Panc1 (cell line): ENCODE measurements around the gene RALB. TPM values are rescaled to one million over a fixed set of nuclear protein-coding genes. Genes with fewer than 3 reads are reported as not detected.
A peak's percentile ranks its signal among the peaks of the same experiment; 100 is the strongest.

ENCODE experiments used
- ATAC-seq: fragments of 200-7000 bp; cut with Tn5 transposase; 2 replicates; pipeline ENCODE4 v1.9.1; 2020; ENCODE audit warnings: mild to moderate bottlenecking, moderate library complexity
- BruUV-seq: library from RNA; stranded (reverse); fragments of 400-500 nt; replicated peaks from 2 replicates; lab custom pipeline; 2021; lab: Mats Ljungman, UMichigan
- CTCF ChIA-PET: fragments of 300-600 bp; sonication (Branson Sonifier 250); formaldehyde crosslinking; loops from one replicate; lab custom pipeline; 2022; ENCODE audit warnings: antibody characterized with exemption; lab: Charles Lee
- POLR2A ChIA-PET: fragments of 300-600 bp; sonication (Branson Sonifier 250); formaldehyde crosslinking; loops from one replicate; lab custom pipeline; 2022; ENCODE audit warnings: antibody characterized with exemption; lab: Charles Lee
- DNase-seq: peaks from one replicate; pipeline ENCODE4 v3.0.0-alpha.2; 2010; ENCODE audit warnings: low read depth, low spot score
- H3K27ac ChIP-seq: 2 replicates; pipeline ENCODE4 v1.5.1; 2011; ENCODE audit warnings: mild to moderate bottlenecking, low read length, inconsistent platforms
- H3K27me3 ChIP-seq: fragments of 200-500 bp; sonication (Bioruptor generic); 2 replicates; pipeline ENCODE4 v1.6.0; 2014; ENCODE audit warnings: low read length, inconsistent platforms; ENCODE audit not compliant: control insufficient read depth, insufficient read depth
- H3K36me3 ChIP-seq: fragments of 200-500 bp; sonication (Bioruptor generic); 2 replicates; pipeline ENCODE4 v1.5.1; 2014; ENCODE audit warnings: inconsistent platforms, mild to moderate bottlenecking, low read length, moderate library complexity; ENCODE audit not compliant: control insufficient read depth, insufficient read depth
- H3K4me1 ChIP-seq: 2 replicates; pipeline ENCODE4 v1.5.1; 2011; ENCODE audit warnings: inconsistent platforms, mild to moderate bottlenecking, low read length, moderate library complexity; ENCODE audit not compliant: control insufficient read depth, insufficient read depth
- H3K4me3 ChIP-seq, 2 experiments: 2 replicates each; pipeline ENCODE4 v1.5.1; 2011 to 2012; ENCODE audit warnings: low read depth in 2 of 2, low read length in 2 of 2, mild to moderate bottlenecking in 2 of 2, inconsistent platforms in 1 of 2, moderate library complexity in 1 of 2
- H3K9me3 ChIP-seq: fragments of 200-500 bp; sonication (Bioruptor generic); 2 replicates; pipeline ENCODE4 v1.5.1; 2014; ENCODE audit warnings: low read depth, mild to moderate bottlenecking, inconsistent platforms, low read length, moderate library complexity; ENCODE audit not compliant: control insufficient read depth, insufficient read depth
- POLR2AphosphoS5 ChIP-seq: IDR thresholded peaks from 2 replicates; pipeline ENCODE4 v1.6.1; 2012; ENCODE audit warnings: mild to moderate bottlenecking, low read depth, low read length, moderate library complexity
- SIN3A ChIP-seq: IDR thresholded peaks from 2 replicates; pipeline ENCODE4 v1.6.1; 2012; ENCODE audit warnings: low read depth, mild to moderate bottlenecking, low read length, moderate library complexity, borderline replicate concordance; ENCODE audit not compliant: insufficient read depth
- TCF7L2 ChIP-seq: IDR thresholded peaks from 2 replicates; pipeline ENCODE4 v1.6.1; 2011; ENCODE audit warnings: mild to moderate bottlenecking, low read depth, low read length, inconsistent platforms
- in situ Hi-C: cut with HindIII; loops from 2 replicates; pipeline ENCODE4 v1.10.0; 2016; ENCODE audit warnings: low sequenced_read_pairs, low pct_unique_long_range_greater_than_20kb
- intact Hi-C: fragments of 100-400 bp; cut with micrococcal nuclease; formaldehyde crosslinking; loops from one replicate; pipeline ENCODE4 v1.10.0; 2022; ENCODE audit not compliant: unreplicated experiment
- total RNA-seq: library from RNA; stranded (reverse); gene quantifications from one replicate; pipeline ENCODE4 v1.2.1, GENCODE V29; 2021; ENCODE audit not compliant: unreplicated experiment
- TF ChIP-seq, protein P1 (sequence below), 2 experiments: IDR thresholded peaks; 2 replicates each; pipeline ENCODE4 v1.6.1; 2011 to 2012; ENCODE audit warnings: low read depth in 2 of 2, control low read depth in 1 of 2, low read length in 1 of 2, mild to moderate bottlenecking in 1 of 2, moderate library complexity in 1 of 2; ENCODE audit not compliant: insufficient read depth in 1 of 2
- TF ChIP-seq, protein P2 (sequence below): fragments of 450-650 bp; IDR thresholded peaks from 2 replicates; pipeline ENCODE4 v1.5.1; 2017; ENCODE audit warnings: mild to moderate bottlenecking

Gene RALB
- total RNA-seq, 1 experiment from 2014 or later: 47.8 TPM

DNA sequence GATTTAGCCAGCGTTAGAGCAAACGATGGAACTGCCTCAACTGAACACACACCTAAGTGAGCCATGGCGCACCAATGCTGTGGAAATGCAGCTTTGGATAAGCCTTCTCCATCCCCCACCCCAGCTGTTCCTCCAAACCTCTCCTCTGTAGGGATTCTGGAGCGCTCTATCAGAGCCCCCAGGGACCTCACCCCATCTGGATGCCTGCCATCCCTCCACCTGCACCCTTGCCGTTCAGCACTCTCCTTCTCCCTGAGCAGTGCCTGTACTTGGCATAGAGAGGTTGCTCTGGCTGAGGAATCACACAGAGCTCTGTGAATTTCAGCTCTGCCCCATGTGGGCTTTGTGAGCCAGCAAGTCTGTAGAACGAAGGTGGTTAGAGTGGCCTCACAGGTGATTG lies 50.5 kb downstream of the RALB start:
- no peaks in the 10 kb centered on the region for H3K4me1 ChIP-seq
- ChIA-PET POLR2A (no interaction called here), CTCF (no interaction called here)
- in situ Hi-C loops: no loop called here
- DNase-seq: no peak
- H3K27me3 ChIP-seq: no peaks in the 10 kb centered on the region
- no peak overlapping the region for H3K27ac ChIP-seq
- H3K4me3 ChIP-seq: no peak overlapping the region
- intact Hi-C loops: no loop called here
- ATAC-seq: no peak
- no peaks in the 10 kb centered on the region for H3K36me3 ChIP-seq
- TF ChIP-seq, protein P1, sequence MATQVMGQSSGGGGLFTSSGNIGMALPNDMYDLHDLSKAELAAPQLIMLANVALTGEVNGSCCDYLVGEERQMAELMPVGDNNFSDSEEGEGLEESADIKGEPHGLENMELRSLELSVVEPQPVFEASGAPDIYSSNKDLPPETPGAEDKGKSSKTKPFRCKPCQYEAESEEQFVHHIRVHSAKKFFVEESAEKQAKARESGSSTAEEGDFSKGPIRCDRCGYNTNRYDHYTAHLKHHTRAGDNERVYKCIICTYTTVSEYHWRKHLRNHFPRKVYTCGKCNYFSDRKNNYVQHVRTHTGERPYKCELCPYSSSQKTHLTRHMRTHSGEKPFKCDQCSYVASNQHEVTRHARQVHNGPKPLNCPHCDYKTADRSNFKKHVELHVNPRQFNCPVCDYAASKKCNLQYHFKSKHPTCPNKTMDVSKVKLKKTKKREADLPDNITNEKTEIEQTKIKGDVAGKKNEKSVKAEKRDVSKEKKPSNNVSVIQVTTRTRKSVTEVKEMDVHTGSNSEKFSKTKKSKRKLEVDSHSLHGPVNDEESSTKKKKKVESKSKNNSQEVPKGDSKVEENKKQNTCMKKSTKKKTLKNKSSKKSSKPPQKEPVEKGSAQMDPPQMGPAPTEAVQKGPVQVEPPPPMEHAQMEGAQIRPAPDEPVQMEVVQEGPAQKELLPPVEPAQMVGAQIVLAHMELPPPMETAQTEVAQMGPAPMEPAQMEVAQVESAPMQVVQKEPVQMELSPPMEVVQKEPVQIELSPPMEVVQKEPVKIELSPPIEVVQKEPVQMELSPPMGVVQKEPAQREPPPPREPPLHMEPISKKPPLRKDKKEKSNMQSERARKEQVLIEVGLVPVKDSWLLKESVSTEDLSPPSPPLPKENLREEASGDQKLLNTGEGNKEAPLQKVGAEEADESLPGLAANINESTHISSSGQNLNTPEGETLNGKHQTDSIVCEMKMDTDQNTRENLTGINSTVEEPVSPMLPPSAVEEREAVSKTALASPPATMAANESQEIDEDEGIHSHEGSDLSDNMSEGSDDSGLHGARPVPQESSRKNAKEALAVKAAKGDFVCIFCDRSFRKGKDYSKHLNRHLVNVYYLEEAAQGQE (IDR thresholded peaks at IDR 0.05; ENCODE audit: insufficient read depth in 1 of 2, low read depth in 2 of 2, low read length in 1 of 2): no peak
- TF ChIP-seq SIN3A (no peak), TCF7L2 (no peak), POLR2AphosphoS5 (no peak)
- TF ChIP-seq, protein P2, sequence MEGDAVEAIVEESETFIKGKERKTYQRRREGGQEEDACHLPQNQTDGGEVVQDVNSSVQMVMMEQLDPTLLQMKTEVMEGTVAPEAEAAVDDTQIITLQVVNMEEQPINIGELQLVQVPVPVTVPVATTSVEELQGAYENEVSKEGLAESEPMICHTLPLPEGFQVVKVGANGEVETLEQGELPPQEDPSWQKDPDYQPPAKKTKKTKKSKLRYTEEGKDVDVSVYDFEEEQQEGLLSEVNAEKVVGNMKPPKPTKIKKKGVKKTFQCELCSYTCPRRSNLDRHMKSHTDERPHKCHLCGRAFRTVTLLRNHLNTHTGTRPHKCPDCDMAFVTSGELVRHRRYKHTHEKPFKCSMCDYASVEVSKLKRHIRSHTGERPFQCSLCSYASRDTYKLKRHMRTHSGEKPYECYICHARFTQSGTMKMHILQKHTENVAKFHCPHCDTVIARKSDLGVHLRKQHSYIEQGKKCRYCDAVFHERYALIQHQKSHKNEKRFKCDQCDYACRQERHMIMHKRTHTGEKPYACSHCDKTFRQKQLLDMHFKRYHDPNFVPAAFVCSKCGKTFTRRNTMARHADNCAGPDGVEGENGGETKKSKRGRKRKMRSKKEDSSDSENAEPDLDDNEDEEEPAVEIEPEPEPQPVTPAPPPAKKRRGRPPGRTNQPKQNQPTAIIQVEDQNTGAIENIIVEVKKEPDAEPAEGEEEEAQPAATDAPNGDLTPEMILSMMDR: no peak
- BruUV-seq: no TSS peak
- H3K9me3 ChIP-seq: no peaks in the 10 kb centered on the region

DNA sequence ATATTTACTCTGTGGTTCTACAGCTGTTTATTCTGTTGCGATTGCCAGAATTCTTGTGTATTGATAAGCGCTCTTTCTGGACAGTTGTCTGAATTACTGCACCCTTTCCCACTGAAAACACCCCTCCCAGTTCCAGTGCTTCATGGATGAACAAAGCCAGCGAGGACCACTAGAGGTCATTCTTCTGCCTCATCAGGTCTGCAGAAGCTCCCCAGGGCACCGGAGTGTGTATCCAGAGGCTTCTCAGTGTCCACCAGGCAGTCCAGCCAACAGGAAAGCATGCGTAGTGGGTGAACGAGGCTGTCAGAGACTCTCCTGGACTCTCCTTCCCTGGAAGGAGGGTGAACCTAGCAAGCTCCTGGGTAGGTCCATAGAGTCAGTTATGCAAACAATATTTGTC lies 52.6 kb downstream of the RALB start:
- CTCF ChIA-PET: no interaction called here
- ATAC-seq (no peak), DNase-seq (no peak)
- TF ChIP-seq SIN3A: no peak
- TF ChIP-seq, protein P2: peak; percentile 37
- POLR2A ChIA-PET: no interaction called here
- H3K27ac ChIP-seq: no peak overlapping the region
- no peaks in the 10 kb centered on the region; the same call in 1 of the 2 replicates for H3K4me1 ChIP-seq
- H3K4me3 ChIP-seq: no peak overlapping the region
- no peaks in the 10 kb centered on the region for H3K9me3 ChIP-seq
- intact Hi-C loops (no loop called here), in situ Hi-C loops (no loop called here)
- no TSS peak for BruUV-seq
- no peaks in the 10 kb centered on the region for H3K27me3 ChIP-seq
- H3K36me3 ChIP-seq: no peaks in the 10 kb centered on the region
